HUES6 (cell line): ENCODE results near the gene PMM1.
"Not testable (repeated sequence)": the region's sequence is repeated elsewhere in the genome, so short reads cannot be mapped to it uniquely, and the experiment has no call there.

Experiments used
- H3K27ac ChIP-seq: 2 replicates; pipeline ENCODE4 v1.7.0; 2013; ENCODE audit warnings: low read depth, mild to moderate bottlenecking, low read length, inconsistent platforms
- H3K27me3 ChIP-seq: 2 replicates; pipeline ENCODE4 v1.6.1; 2013; ENCODE audit warnings: low read length; ENCODE audit not compliant: control insufficient read depth, insufficient read depth
- H3K36me3 ChIP-seq: 2 replicates; pipeline ENCODE4 v1.6.1; 2013; ENCODE audit warnings: low read length; ENCODE audit not compliant: control insufficient read depth, insufficient read depth
- H3K4me1 ChIP-seq: 2 replicates; pipeline ENCODE4 v1.6.1; 2013; ENCODE audit warnings: low read length; ENCODE audit not compliant: control insufficient read depth, insufficient read depth
- H3K4me3 ChIP-seq: 2 replicates; pipeline ENCODE4 v1.5.1; 2013; ENCODE audit warnings: low read depth, low read length
- H3K9ac ChIP-seq: one replicate; pipeline ENCODE4 v1.6.1; 2013; ENCODE audit warnings: mild to moderate bottlenecking, low read length
- H3K9me3 ChIP-seq: 2 replicates; pipeline ENCODE4 v1.6.1; 2013; ENCODE audit warnings: low read depth, low read length; ENCODE audit not compliant: control insufficient read depth, insufficient read depth

Gene PMM1

GRCh38 chr22:41563051-41563711 lies 26.5 kb downstream of the PMM1 start:
- Histone ChIP-seq H3K4me1 (peaks cover 35% of the 10 kb centered on the region), H3K4me3 (no peak overlapping the region; the same call in 1 of the 2 replicates)

GRCh38 chr22:41562461-41562860 lies 27.2 kb downstream of the PMM1 start:
- Histone ChIP-seq H3K36me3 (no peaks in the 10 kb centered on the region), H3K9me3 (no peaks in the 10 kb centered on the region), H3K4me3 (no peak overlapping the region), H3K4me1 (peaks cover 39% of the 10 kb centered on the region), H3K27me3 (no peaks in the 10 kb centered on the region), H3K9ac (peak overlapping the region; percentile 27), H3K27ac (no peak overlapping the region)

More at GRCh38 chr22:41563051-41563711, 26.5 kb downstream of the PMM1 start:
- no peaks in the 10 kb centered on the region for H3K9me3 ChIP-seq
- peak overlapping the region; percentile 27 for H3K9ac ChIP-seq
- no peaks in the 10 kb centered on the region for H3K27me3 ChIP-seq
- H3K27ac ChIP-seq, result no peak overlapping the region
- H3K36me3 ChIP-seq, result no peaks in the 10 kb centered on the region

- no peaks in the 10 kb centered on the region for H3K36me3 ChIP-seq
- H3K9ac ChIP-seq, result peak overlapping the region; percentile 42
- H3K4me3 ChIP-seq, result peak overlapping the region; percentile 40; the same call in 1 of the 2 replicates
- H3K27ac ChIP-seq, result no peak overlapping the region
- no peaks in the 10 kb centered on the region for H3K27me3 ChIP-seq
- H3K4me1 ChIP-seq, result peaks cover 43% of the 10 kb centered on the region
- H3K9me3 ChIP-seq, result no peaks in the 10 kb centered on the region
Measured at GRCh38 chr22:41561788-41562187, 27.9 kb downstream of the PMM1 start.

- H3K36me3 ChIP-seq, result no peaks in the 10 kb centered on the region
- peaks cover 43% of the 10 kb centered on the region for H3K4me1 ChIP-seq
- H3K4me3 ChIP-seq, result peak overlapping the region; percentile 40
- H3K9me3 ChIP-seq, result no peaks in the 10 kb centered on the region
- H3K27ac ChIP-seq, result no peak overlapping the region
- peak overlapping the region; percentile 42 for H3K9ac ChIP-seq
- no peaks in the 10 kb centered on the region for H3K27me3 ChIP-seq
Measured at GRCh38 chr22:41561335-41561734, 28.3 kb downstream of the PMM1 start.

GRCh38 chr22:41560095-41560471 lies 29.6 kb downstream of the PMM1 start:
- Histone ChIP-seq H3K27me3 (no peaks in the 10 kb centered on the region), H3K4me3 (no peak overlapping the region), H3K27ac (no peak overlapping the region), H3K4me1 (peaks cover 43% of the 10 kb centered on the region), H3K9me3 (no peaks in the 10 kb centered on the region), H3K36me3 (no peaks in the 10 kb centered on the region), H3K9ac (peak overlapping the region; percentile 27)

- H3K27me3 ChIP-seq, H3K9ac ChIP-seq, H3K9me3 ChIP-seq, H3K27ac ChIP-seq, H3K4me3 ChIP-seq, H3K36me3 ChIP-seq: not testable (repeated sequence)
- peaks cover 41% of the 10 kb centered on the region for H3K4me1 ChIP-seq
Measured at GRCh38 chr22:41558241-41558630, 31.4 kb downstream of the PMM1 start.

GRCh38 chr22:41557401-41558240 lies 32.0 kb downstream of the PMM1 start:
- H3K27ac ChIP-seq, result no peak overlapping the region
- H3K36me3 ChIP-seq, result no peaks in the 10 kb centered on the region
- H3K9ac ChIP-seq, result no peak overlapping the region
- no peaks in the 10 kb centered on the region for H3K27me3 ChIP-seq
- H3K4me3 ChIP-seq, result no peak overlapping the region
- H3K9me3 ChIP-seq, result no peaks in the 10 kb centered on the region
- peaks cover 35% of the 10 kb centered on the region for H3K4me1 ChIP-seq

GRCh38 chr22:41556561-41556960 lies 33.1 kb downstream of the PMM1 start:
- Histone ChIP-seq H3K4me1 (peaks cover 25% of the 10 kb centered on the region), H3K27ac (no peak overlapping the region), H3K9ac (no peak overlapping the region), H3K36me3 (no peaks in the 10 kb centered on the region), H3K4me3 (no peak overlapping the region), H3K27me3 (no peaks in the 10 kb centered on the region), H3K9me3 (no peaks in the 10 kb centered on the region)

- Histone ChIP-seq H3K27ac (no peak overlapping the region), H3K27me3 (no peaks in the 10 kb centered on the region)
Measured at GRCh38 chr22:41555325-41555982, 34.2 kb downstream of the PMM1 start.

GRCh38 chr22:41551877-41552582 lies 37.6 kb downstream of the PMM1 start:
- H3K27ac ChIP-seq, result no peak overlapping the region
- H3K27me3 ChIP-seq, result no peaks in the 10 kb centered on the region
- H3K4me1 ChIP-seq, result peaks cover 2% of the 10 kb centered on the region; the same call in 1 of the 2 replicates

More at GRCh38 chr22:41555325-41555982, 34.2 kb downstream of the PMM1 start:
- H3K9me3 ChIP-seq, result no peaks in the 10 kb centered on the region
- H3K9ac ChIP-seq, result no peak overlapping the region
- H3K36me3 ChIP-seq, result no peaks in the 10 kb centered on the region
- no peak overlapping the region for H3K4me3 ChIP-seq
- H3K4me1 ChIP-seq, result peaks cover 14% of the 10 kb centered on the region; the same call in 1 of the 2 replicates

More at GRCh38 chr22:41551877-41552582, 37.6 kb downstream of the PMM1 start:
- H3K9ac ChIP-seq, result no peak overlapping the region
- H3K36me3 ChIP-seq, result no peaks in the 10 kb centered on the region
- H3K9me3 ChIP-seq, result no peaks in the 10 kb centered on the region
- H3K4me3 ChIP-seq, result no peak overlapping the region
